Measurements from ENCODE around the gene STON1. TPM values are rescaled to one million over a fixed set of nuclear protein-coding genes. Genes with fewer than 3 reads are reported as not detected.

Gene STON1
- total RNA-seq, 1 experiment from 2014 or later, result 5.5 TPM

DNA sequence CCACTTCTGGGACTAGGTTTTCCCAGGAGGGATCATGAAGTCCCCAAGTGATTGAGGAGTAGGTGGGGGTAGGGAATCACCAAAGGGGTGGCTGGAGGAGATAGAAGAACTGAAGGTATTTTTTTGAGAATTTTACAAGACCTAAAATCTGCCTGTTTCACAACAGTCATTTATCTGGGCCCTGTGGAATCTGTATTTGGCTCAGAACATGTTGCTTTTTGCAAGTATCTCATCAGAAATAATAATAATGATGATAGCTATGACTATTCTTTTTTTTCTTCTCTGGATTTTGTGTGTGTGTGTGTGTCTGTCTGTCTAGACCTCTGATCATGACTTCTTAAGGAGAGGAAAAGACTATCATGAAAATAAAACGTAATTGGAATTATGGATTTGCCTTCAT, 13.9 kb downstream of the STON1 start:
- Histone ChIP-seq H3K4me2 (ENCODE audit: insufficient read depth, insufficient read length, low read length) (no peak overlapping the region), H2AK5ac (ENCODE audit: insufficient read length, low read length) (no peak overlapping the region), H3K9me3 (ENCODE audit: control insufficient read depth, low read depth, low read length) (no peaks in the 10 kb centered on the region), H3K4me1 (ENCODE audit: insufficient read depth, low read length) (no peaks in the 10 kb centered on the region), H2AFZ (ENCODE audit: low read length) (no peak overlapping the region), H3K23me2 (ENCODE audit: insufficient read length, low read depth, low read length, poor library complexity, severe bottlenecking) (no peaks in the 10 kb centered on the region), H4K20me1 (ENCODE audit: control insufficient read depth, insufficient read depth, insufficient read length) (no peaks in the 10 kb centered on the region), H2BK120ac (ENCODE audit: low read depth, low read length, poor library complexity, severe bottlenecking) (no peak overlapping the region), H2BK20ac (ENCODE audit: low read depth, low read length, poor library complexity, severe bottlenecking) (no peak overlapping the region), H3K79me1 (ENCODE audit: insufficient read depth, low read depth, low read length, poor library complexity, severe bottlenecking) (no peaks in the 10 kb centered on the region), H4K91ac (ENCODE audit: insufficient read length, low read depth, low read length) (no peak overlapping the region), H2BK12ac (ENCODE audit: insufficient read length, low read depth, low read length) (no peak overlapping the region), H3T11ph (ENCODE audit: low read length) (no peak overlapping the region), H2BK15ac (ENCODE audit: low read depth, low read length) (no peak overlapping the region), H4K8ac (replicated peaks; ENCODE audit: insufficient read length, low read depth, low read length) (no peak overlapping the region), H3K18ac (ENCODE audit: insufficient read length, low read depth, low read length) (no peak overlapping the region), H2BK5ac (ENCODE audit: insufficient read length, low read length) (no peak overlapping the region), H3K23ac (ENCODE audit: insufficient read length, low read depth, low read length) (no peak overlapping the region), H3K27me3 (ENCODE audit: insufficient read depth, low read length) (no peaks in the 10 kb centered on the region), H3K9ac (ENCODE audit: extremely low read depth, insufficient read length, low read length) (no peak overlapping the region), H3K56ac (ENCODE audit: insufficient read length, low read depth, low read length) (no peak overlapping the region), H3K14ac (ENCODE audit: insufficient read depth, low read length) (no peak overlapping the region), H4K5ac (ENCODE audit: insufficient read length, low read depth, low read length) (no peak overlapping the region), H3K4ac (ENCODE audit: low read depth, low read length) (no peak overlapping the region), H3K79me2 (ENCODE audit: insufficient read depth, low read length) (no peaks in the 10 kb centered on the region), H3K27ac (ENCODE audit: insufficient read length, low read depth, low read length) (no peak overlapping the region)
- Mint-ChIP-seq H3K27me3 (ENCODE audit: low read depth) (no peaks in the 10 kb centered on the region), H3K27ac (no peak overlapping the region; a peak in 1 of 7 replicates), H3K9me3 (no peaks in the 10 kb centered on the region), H3K36me3 (ENCODE audit: insufficient read depth in 1 of 3, low read depth in 3 of 3) (peaks cover 0 to 3% (median 0%) of the 10 kb centered on the region in 3 experiments; a peak in 3 of 7 replicates), H3K4me3 (no peak overlapping the region), H3K4me1 (peaks cover 32 to 38% of the 10 kb centered on the region in 2 experiments)
- TF ChIP-seq, protein P1, sequence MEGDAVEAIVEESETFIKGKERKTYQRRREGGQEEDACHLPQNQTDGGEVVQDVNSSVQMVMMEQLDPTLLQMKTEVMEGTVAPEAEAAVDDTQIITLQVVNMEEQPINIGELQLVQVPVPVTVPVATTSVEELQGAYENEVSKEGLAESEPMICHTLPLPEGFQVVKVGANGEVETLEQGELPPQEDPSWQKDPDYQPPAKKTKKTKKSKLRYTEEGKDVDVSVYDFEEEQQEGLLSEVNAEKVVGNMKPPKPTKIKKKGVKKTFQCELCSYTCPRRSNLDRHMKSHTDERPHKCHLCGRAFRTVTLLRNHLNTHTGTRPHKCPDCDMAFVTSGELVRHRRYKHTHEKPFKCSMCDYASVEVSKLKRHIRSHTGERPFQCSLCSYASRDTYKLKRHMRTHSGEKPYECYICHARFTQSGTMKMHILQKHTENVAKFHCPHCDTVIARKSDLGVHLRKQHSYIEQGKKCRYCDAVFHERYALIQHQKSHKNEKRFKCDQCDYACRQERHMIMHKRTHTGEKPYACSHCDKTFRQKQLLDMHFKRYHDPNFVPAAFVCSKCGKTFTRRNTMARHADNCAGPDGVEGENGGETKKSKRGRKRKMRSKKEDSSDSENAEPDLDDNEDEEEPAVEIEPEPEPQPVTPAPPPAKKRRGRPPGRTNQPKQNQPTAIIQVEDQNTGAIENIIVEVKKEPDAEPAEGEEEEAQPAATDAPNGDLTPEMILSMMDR (conservative IDR thresholded peaks at IDR 0.05), result no peak
- DNase-seq, result no peak
- WGBS (ENCODE audit: extremely low coverage, insufficient read length, low lambda C conversion rate), result no CpG with 5 or more reads among the region's 1 CpG

All from H9 (cell line).